HepG2 (cell line): Measurements from ENCODE around the gene CCDC124.

ENCODE experiments used
- REST ChIP-seq, 2 experiments: IDR thresholded peaks; 2 replicates each; pipeline ENCODE4 v1.6.1; 2011 to 2012; ENCODE audit warnings: low read length in 2 of 2, borderline replicate concordance in 1 of 2, low read depth in 1 of 2, mild to moderate bottlenecking in 1 of 2, moderate library complexity in 1 of 2
- ZFP1 ChIP-seq: IDR thresholded peaks from 2 replicates; pipeline ENCODE4 v1.6.1; 2016

GRCh38 chr19:17922138-17922537 is 10.7 kb upstream of the CCDC124 start:
- TF ChIP-seq REST (IDR thresholded peaks at IDR 0.05; ENCODE audit: borderline replicate concordance in 1 of 2, low read depth in 1 of 2, low read length in 2 of 2) (no peak), ZFP1 (CRISPR knock-in tag) (no peak)
